Measurements from ENCODE around the gene RIOX2.

DNA sequence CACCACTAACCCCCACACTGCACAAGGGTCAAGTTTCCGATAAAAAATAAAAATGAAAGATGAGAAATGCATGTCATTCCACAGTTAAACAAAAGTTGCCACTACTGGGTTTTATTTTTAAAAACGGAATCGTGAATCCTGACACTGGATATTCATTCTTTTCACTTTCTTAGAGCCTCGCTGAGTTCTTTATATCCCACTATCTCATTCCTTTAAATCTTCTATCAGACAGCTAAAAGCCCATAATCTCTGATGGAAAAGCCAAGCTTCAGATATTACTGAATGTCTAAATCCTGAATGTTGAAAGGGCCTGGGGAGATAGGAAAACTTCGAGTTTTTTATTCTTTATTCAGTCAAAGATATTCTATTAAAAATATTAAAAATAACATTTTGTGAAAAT, 11.7 kb downstream of the RIOX2 start:
- no peak for TF ChIP-seq POLR2A (IDR thresholded peaks at IDR 0.05)
- no peak for TF ChIP-seq CTCF (IDR thresholded peaks at IDR 0.05)
